ENCODE results near the gene OR2M2. TPM values are rescaled to one million over a fixed set of nuclear protein-coding genes. Genes with fewer than 3 reads are reported as not detected.

The OR2M2 gene
- total and polyA plus RNA-seq, 9 donors: not detected

- no peak for DNase-seq
- H3K27me3 ChIP-seq: no peaks in the 10 kb centered on the region
- no peaks in the 10 kb centered on the region for H3K4me1 ChIP-seq (ENCODE audit: insufficient read depth)
- no peaks in the 10 kb centered on the region for H3K9me3 ChIP-seq
- H3K27ac ChIP-seq: no peak overlapping the region
- H3K4me3 ChIP-seq: no peak overlapping the region
- TF ChIP-seq CTCF (IDR thresholded peaks at IDR 0.05) (no peak), POLR2A (IDR thresholded peaks at IDR 0.05) (no peak), EP300 (IDR thresholded peaks at IDR 0.05) (no peak)
- 82 to 84% (median 83%) methylated on average over 12 of the region's 12 CpGs for WGBS, 3 donors
- intact Hi-C loops (cut with DNase I): no loop called here
- no peaks in the 10 kb centered on the region for H3K36me3 ChIP-seq
Measured at GRCh38 chr1:248164031-248164430, 10.6 kb upstream of the OR2M2 start.

- no peak for TF ChIP-seq EP300 (IDR thresholded peaks at IDR 0.05)
- no peak for TF ChIP-seq CTCF (IDR thresholded peaks at IDR 0.05)
- TF ChIP-seq POLR2A (IDR thresholded peaks at IDR 0.05): no peak
- DNase-seq: no peak
- H3K4me3 ChIP-seq: no peak overlapping the region
- no peak overlapping the region for H3K27ac ChIP-seq
- no peaks in the 10 kb centered on the region for H3K4me1 ChIP-seq (ENCODE audit: insufficient read depth)
- no peaks in the 10 kb centered on the region for H3K27me3 ChIP-seq
- no peaks in the 10 kb centered on the region for H3K36me3 ChIP-seq
- intact Hi-C loops (cut with DNase I): no loop called here
- no peaks in the 10 kb centered on the region for H3K9me3 ChIP-seq
- WGBS, 3 donors: 88 to 93% (median 92%) methylated on average over 14 of the region's 14 CpGs
Measured at GRCh38 chr1:248165186-248165585, 9.4 kb upstream of the OR2M2 start.

- TF ChIP-seq POLR2A (IDR thresholded peaks at IDR 0.05): no peak
- no peak for TF ChIP-seq EP300 (IDR thresholded peaks at IDR 0.05)
- no peaks in the 10 kb centered on the region for H3K9me3 ChIP-seq
- H3K4me1 ChIP-seq (ENCODE audit: insufficient read depth): no peaks in the 10 kb centered on the region
- no peak overlapping the region for H3K4me3 ChIP-seq
- DNase-seq: no peak
- no peak overlapping the region for H3K27ac ChIP-seq
- intact Hi-C loops (cut with DNase I): no loop called here
- H3K36me3 ChIP-seq: no peaks in the 10 kb centered on the region
- 70 to 71% (median 71%) methylated on average over 7 of the region's 7 CpGs for WGBS, 3 donors
- H3K27me3 ChIP-seq: no peaks in the 10 kb centered on the region
Measured at GRCh38 chr1:248183996-248184395, 9.4 kb downstream of the OR2M2 start.

GRCh38 chr1:248187363-248187762, 12.7 kb downstream of the OR2M2 start:
- TF ChIP-seq EP300 (IDR thresholded peaks at IDR 0.05) (no peak), CTCF (IDR thresholded peaks at IDR 0.05) (no peak), POLR2A (IDR thresholded peaks at IDR 0.05) (no peak)
- no peaks in the 10 kb centered on the region for H3K4me1 ChIP-seq (ENCODE audit: insufficient read depth)
- H3K36me3 ChIP-seq: no peaks in the 10 kb centered on the region
- no peak overlapping the region for H3K4me3 ChIP-seq
- intact Hi-C loops (cut with DNase I): no loop called here
- no peaks in the 10 kb centered on the region for H3K27me3 ChIP-seq
- 55 to 72% (median 65%) methylated on average over 3 of the region's 3 CpGs for WGBS, 3 donors
- no peak for DNase-seq
- H3K27ac ChIP-seq: no peak overlapping the region
- no peaks in the 10 kb centered on the region for H3K9me3 ChIP-seq

- intact Hi-C loops (cut with DNase I): no loop called here
- TF ChIP-seq CTCF (IDR thresholded peaks at IDR 0.05) (no peak), EP300 (IDR thresholded peaks at IDR 0.05) (no peak)
- Histone ChIP-seq H3K4me1 (ENCODE audit: insufficient read depth) (no peaks in the 10 kb centered on the region), H3K27me3 (no peaks in the 10 kb centered on the region), H3K36me3 (no peaks in the 10 kb centered on the region), H3K9me3 (no peaks in the 10 kb centered on the region), H3K27ac (no peak overlapping the region), H3K4me3 (no peak overlapping the region)
- 11 to 40% (median 32%) methylated on average over 11 of the region's 11 CpGs for WGBS, 3 donors
- DNase-seq: no peak
Measured at GRCh38 chr1:248189026-248189425, 14.4 kb downstream of the OR2M2 start.
